Fibroblast of lung (primary cell): ENCODE data around the gene ERBB4.

ENCODE experiments used
- CTCF ChIP-seq, 2 donors: IDR thresholded peaks in 1 of 2; conservative IDR thresholded peaks in 1 of 2; 1 replicate in 1 of 2; 2 replicates in 1 of 2; pipeline ENCODE4 v1.5.1; 2011 to 2012; ENCODE audit warnings: low read length in 2 of 2, control low read depth in 1 of 2, inconsistent platforms in 1 of 2, low read depth in 1 of 2, mild to moderate bottlenecking in 1 of 2
- EZH2 ChIP-seq: IDR thresholded peaks from 2 replicates; pipeline ENCODE4 v1.5.1; 2012; ENCODE audit warnings: low read length, control low read depth, mild to moderate bottlenecking; ENCODE audit errors: missing control alignments

DNA sequence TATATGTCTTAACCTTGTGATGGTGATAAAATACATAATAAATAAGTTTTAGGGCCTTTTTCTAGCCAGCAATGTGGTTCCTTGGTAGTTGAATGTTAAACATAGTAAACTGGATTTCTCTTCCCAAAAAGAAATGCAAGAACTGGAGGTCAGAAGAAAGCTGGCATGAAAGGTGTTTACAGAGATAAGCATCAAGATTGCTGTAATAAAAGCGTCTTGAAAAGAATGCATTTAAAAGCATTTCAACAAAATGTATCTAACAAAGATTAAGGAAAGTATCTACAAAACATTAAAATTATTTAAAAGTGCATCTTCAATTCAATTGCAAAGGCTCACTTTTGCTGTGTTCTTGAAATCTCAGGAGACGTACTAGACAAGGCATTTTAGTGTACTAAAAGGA, 419.0 kb downstream of the ERBB4 start:
- TF ChIP-seq EZH2 (no peak), CTCF (conservative IDR thresholded peaks at IDR 0.05 in 1 of 2, IDR thresholded peaks at IDR 0.05 in 1 of 2; ENCODE audit: low read depth in 1 of 2, low read length in 2 of 2) (no peak)
